ENCODE data around the gene GNB1.

The GNB1 gene

DNA sequence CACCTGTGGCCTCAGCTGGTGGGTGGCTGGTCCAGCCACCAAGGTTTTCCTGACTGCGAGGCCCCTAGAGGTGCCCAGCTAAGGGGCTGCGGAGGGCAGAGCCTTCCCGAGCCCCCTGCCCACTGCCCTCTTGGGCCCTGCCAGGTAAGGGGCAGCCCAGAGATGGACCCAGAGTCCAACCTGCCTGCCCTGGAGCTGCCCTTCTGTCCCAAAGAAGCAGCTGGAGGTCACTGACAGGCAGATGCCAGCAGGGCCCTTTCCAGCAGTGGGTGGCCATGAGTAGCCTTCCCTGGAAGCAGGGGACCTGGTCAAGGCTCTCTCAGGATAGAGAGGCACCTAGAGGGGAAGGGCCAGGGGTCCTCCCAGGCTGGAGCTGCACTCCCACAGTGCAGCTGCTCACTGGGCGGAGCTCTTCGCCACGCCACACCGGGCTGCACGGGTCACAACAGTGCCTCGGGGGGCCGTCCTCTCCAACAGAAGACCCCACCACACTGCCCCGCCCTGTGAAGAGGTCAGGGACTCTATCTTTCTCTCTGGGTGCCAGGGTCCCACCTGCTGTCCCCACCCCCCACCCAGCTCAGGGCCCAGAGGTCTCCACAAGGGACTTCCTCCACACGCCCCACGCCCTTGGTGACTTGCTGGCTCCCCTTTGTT, 10.9 kb upstream of the GNB1 start:
- no peak overlapping the region for H3K4me3 ChIP-seq (ENCODE audit: low read length)
- 81% methylated on average over 13 of the region's 13 CpGs for WGBS
- H3K9me3 ChIP-seq (ENCODE audit: insufficient read depth, low read depth, low read length), result 0 out of 2 replicates have a peak, but pooled peaks cover 4% of the 10 kb centered on the region
- no peak overlapping the region for H3K9ac ChIP-seq (ENCODE audit: low read depth, low read length)
- no peaks in the 10 kb centered on the region for H3K27me3 ChIP-seq (ENCODE audit: insufficient read depth, low read length)
- H3K27ac ChIP-seq (ENCODE audit: low read depth, low read length), result no peak overlapping the region
- no peaks in the 10 kb centered on the region for H3K4me1 ChIP-seq (ENCODE audit: insufficient read depth, low read length)
- no peaks in the 10 kb centered on the region for H3K36me3 ChIP-seq (ENCODE audit: insufficient read depth, low read length)

DNA sequence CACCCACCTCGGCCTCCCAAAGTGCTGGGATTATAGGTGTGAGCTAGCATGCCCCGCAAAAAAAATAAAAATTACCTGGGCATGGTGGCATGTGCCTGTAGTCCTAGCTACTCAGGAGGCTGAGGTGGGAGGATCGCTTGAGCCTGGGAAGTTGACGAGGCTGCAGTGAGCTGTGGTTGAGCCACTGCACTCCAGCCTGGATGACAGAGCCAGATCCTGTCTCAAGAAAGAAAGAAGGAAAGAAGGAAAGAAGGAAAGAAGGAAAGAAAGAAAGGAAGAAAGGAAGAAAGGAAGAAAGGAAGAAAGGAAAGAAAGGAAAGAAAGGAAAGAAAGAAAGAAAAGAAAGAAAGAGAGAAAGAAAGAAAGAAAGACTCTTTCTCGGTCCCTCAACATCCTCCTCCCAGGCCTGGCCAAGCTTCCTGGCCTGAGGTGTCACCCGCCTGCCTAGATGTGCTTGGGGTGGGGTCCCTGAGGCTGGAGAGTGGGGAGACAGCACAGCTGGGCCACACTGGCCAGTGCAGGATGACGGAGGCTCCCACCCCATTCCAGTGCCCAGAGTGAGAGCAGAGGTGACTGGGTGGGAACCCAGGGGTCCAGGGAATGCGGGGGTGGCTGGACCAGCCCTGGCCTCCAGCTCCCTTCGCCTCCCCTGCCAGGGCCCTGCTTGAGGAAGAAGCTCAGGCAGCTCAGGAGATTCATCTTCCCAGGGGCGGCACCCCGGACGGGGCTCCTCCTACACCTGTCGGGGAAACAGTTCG, 10.2 kb upstream of the GNB1 start:
- no peaks in the 10 kb centered on the region for H3K36me3 ChIP-seq (ENCODE audit: insufficient read depth, low read length)
- no peaks in the 10 kb centered on the region for H3K27me3 ChIP-seq (ENCODE audit: insufficient read depth, low read length)
- H3K27ac ChIP-seq (ENCODE audit: low read depth, low read length), result no peak overlapping the region
- H3K4me3 ChIP-seq (ENCODE audit: low read length), result no peak overlapping the region
- H3K4me1 ChIP-seq (ENCODE audit: insufficient read depth, low read length), result no peaks in the 10 kb centered on the region
- H3K9me3 ChIP-seq (ENCODE audit: insufficient read depth, low read depth, low read length), result 0 out of 2 replicates have a peak, but pooled peaks cover 4% of the 10 kb centered on the region
- no peak overlapping the region for H3K9ac ChIP-seq (ENCODE audit: low read depth, low read length)
- WGBS, result 91% methylated on average over 13 of the region's 14 CpGs

DNA sequence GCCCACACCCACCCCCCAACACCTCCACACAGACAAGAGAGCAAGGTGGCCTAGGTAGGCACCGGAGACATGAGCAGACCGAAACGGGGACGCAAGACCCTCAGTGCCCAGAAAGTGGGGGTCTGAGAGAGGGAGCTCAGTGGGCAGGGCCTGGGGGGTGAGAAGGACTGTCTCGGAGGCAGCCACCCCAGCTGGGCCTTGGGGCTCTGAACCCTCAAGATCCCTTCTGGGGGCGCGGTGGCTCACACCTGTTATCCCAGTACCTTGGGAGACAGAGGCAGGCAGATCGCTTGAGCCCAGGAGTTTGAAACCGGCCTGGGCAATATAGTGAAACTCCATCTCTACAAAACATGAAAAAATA, 9.1 kb upstream of the GNB1 start:
- Histone ChIP-seq H3K27me3 (ENCODE audit: insufficient read depth, low read length) (no peaks in the 10 kb centered on the region), H3K36me3 (ENCODE audit: insufficient read depth, low read length) (no peaks in the 10 kb centered on the region), H3K4me3 (ENCODE audit: low read length) (no peak overlapping the region), H3K4me1 (ENCODE audit: insufficient read depth, low read length) (peaks cover 4% of the 10 kb centered on the region), H3K9me3 (ENCODE audit: insufficient read depth, low read depth, low read length) (0 out of 2 replicates have a peak, but pooled peaks cover 4% of the 10 kb centered on the region), H3K27ac (ENCODE audit: low read depth, low read length) (no peak overlapping the region), H3K9ac (ENCODE audit: low read depth, low read length) (no peak overlapping the region)
- 94% methylated on average over 9 of the region's 9 CpGs for WGBS

DNA sequence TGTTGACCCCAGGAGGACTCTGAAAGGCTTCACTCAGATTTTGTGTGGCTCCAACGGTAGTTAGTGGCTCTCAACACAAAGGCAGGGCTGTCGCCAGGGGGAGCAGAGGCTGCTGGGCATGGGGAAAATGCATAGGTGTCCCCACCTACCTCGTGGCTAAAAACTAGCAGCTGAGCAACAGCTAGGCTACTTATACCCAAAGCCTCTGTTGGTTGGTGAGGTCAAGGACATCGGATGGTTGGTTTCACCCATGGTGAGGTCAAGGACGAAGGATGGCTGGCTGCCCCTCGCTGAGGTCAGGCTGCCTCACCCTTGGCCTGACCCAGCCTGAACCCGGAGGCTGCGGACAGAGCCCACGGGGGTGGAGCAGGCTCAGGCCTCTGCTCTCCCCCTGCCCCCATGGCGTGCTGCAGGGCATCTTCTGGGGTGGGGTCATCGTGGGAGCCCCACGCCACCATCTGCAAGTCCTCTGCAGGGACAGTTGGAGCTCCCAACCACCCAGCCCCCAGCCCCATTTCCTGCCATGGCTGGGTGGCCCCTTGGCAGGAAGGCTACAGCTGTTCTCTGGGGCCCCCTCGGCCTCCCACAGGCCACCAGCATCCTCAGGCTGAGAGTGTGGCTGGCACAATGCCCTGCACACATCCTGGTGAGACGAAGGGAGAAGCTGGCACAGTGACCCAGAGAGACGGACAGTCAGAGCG, 8.5 kb upstream of the GNB1 start:
- Histone ChIP-seq H3K36me3 (ENCODE audit: insufficient read depth, low read length) (no peaks in the 10 kb centered on the region), H3K9ac (ENCODE audit: low read depth, low read length) (no peak overlapping the region)

DNA sequence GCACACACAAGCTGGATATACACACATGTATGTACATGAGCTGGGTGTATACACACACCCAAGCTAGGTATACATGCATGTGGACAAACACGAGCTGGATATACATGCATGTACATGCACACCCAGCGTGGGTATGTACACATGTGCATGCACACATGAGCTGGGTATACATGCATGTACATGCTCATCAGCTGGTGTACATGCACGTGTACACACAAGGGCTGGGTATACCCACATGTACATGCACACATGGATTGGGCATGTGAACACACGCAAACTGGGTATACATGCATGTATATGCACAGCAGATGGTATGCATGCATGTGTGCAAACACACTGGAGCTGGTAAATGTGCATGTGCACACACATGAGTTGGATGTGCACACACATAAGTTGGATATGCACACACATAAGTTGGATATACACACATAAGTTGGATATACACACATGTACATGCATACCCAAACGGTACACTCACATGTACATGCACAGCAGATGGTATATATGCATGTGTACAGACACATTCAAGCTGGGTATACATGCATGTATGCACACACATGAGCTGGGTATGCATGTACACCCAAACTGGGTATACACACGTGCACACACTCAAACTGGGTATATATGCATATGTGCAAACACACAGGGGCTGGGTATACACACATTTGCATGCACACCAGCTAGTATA, 7.5 kb upstream of the GNB1 start:
- H3K4me1 ChIP-seq (ENCODE audit: insufficient read depth, low read length), result peaks cover 11% of the 10 kb centered on the region
- H3K9ac ChIP-seq (ENCODE audit: low read depth, low read length), result no peak overlapping the region
- no peak overlapping the region for H3K27ac ChIP-seq (ENCODE audit: low read depth, low read length)
- H3K9me3 ChIP-seq (ENCODE audit: insufficient read depth, low read depth, low read length), result 0 out of 2 replicates have a peak, but pooled peaks cover 4% of the 10 kb centered on the region
- no peak overlapping the region for H3K4me3 ChIP-seq (ENCODE audit: low read length)
- 95% methylated on average over 6 of the region's 6 CpGs for WGBS
- no peaks in the 10 kb centered on the region for H3K27me3 ChIP-seq (ENCODE audit: insufficient read depth, low read length)
- no peaks in the 10 kb centered on the region for H3K36me3 ChIP-seq (ENCODE audit: insufficient read depth, low read length)

More for the DNA sequence above, 8.5 kb upstream of the GNB1 start:
- Histone ChIP-seq H3K4me3 (ENCODE audit: low read length) (no peak overlapping the region), H3K27me3 (ENCODE audit: insufficient read depth, low read length) (no peaks in the 10 kb centered on the region), H3K9me3 (ENCODE audit: insufficient read depth, low read depth, low read length) (0 out of 2 replicates have a peak, but pooled peaks cover 4% of the 10 kb centered on the region), H3K4me1 (ENCODE audit: insufficient read depth, low read length) (peaks cover 9% of the 10 kb centered on the region), H3K27ac (ENCODE audit: low read depth, low read length) (no peak overlapping the region)
- WGBS, result 83% methylated on average over 16 of the region's 16 CpGs

DNA sequence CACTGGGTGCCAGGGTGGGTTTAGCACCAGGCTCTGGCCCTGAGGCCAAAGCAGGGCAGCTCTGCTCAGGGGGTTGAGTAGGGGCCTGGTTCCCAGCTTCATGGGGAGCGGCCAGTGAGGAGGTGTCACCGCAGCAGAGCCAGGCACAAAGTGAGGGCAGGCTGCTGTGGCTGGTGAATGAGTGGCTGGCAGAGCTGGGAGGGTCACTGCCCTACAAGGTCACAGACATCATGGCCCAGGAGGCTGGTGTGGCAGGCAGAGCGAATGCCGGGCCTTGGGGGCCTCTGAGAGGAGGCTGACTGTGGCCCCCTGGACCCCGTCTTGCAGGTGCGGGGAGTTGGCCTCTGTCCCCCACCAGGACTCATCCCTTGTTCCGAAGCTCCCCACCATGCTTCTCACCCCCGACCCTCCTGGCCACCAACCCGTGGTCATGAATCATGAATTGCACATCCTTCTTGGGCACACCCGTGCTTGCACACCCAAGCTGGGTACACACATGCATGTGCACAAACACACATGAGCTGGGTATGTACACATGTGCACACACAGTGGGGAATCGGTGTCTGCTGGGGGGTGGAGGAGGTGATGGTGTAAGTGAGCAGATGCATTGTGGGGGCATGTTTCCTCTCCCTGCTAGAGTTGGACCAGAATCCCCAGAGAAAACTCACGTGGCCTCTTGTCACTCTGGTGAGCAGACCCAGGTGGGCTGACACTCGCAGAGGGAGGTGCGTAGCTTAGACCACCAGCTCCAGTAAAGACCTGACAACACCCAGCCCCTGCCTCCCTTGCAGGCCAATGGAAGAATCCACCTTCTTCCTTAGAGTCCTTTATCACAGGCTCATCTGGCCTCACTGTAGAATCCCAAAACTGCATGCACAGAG, 4.8 kb upstream of the GNB1 start:
- Histone ChIP-seq H3K4me1 (ENCODE audit: insufficient read depth, low read length) (peaks cover 15% of the 10 kb centered on the region), H3K27me3 (ENCODE audit: insufficient read depth, low read length) (no peaks in the 10 kb centered on the region), H3K9me3 (ENCODE audit: insufficient read depth, low read depth, low read length) (no peaks in the 10 kb centered on the region), H3K36me3 (ENCODE audit: insufficient read depth, low read length) (no peaks in the 10 kb centered on the region), H3K9ac (ENCODE audit: low read depth, low read length) (no peak overlapping the region), H3K27ac (ENCODE audit: low read depth, low read length) (no peak overlapping the region), H3K4me3 (ENCODE audit: low read length) (no peak overlapping the region)
- 95% methylated on average over 14 of the region's 14 CpGs for WGBS

DNA sequence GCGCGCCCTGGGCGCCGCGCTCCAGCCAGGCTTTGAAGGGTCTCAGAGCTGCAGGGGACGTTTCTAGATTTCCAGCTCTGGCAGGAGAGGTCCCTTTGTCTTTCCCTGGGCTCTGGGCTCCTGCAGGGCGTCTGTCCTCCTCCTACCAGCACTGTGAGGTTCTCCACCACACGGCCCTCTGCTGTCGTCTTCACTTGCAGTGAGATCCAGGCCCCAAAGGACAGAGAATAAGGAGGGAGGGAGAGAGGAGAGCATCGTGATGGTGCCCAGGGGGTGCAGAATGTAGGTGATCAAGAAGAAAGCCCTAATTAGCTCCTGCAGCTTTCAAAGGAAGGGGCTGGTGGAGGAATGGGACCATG, 4.2 kb upstream of the GNB1 start:
- Histone ChIP-seq H3K4me3 (ENCODE audit: low read length) (no peak overlapping the region), H3K9me3 (ENCODE audit: insufficient read depth, low read depth, low read length) (no peaks in the 10 kb centered on the region), H3K9ac (ENCODE audit: low read depth, low read length) (no peak overlapping the region), H3K27ac (ENCODE audit: low read depth, low read length) (no peak overlapping the region), H3K27me3 (ENCODE audit: insufficient read depth, low read length) (no peaks in the 10 kb centered on the region), H3K36me3 (ENCODE audit: insufficient read depth, low read length) (no peaks in the 10 kb centered on the region), H3K4me1 (ENCODE audit: insufficient read depth, low read length) (peaks cover 15% of the 10 kb centered on the region)
- WGBS, result 54% methylated on average over 10 of the region's 10 CpGs

DNA sequence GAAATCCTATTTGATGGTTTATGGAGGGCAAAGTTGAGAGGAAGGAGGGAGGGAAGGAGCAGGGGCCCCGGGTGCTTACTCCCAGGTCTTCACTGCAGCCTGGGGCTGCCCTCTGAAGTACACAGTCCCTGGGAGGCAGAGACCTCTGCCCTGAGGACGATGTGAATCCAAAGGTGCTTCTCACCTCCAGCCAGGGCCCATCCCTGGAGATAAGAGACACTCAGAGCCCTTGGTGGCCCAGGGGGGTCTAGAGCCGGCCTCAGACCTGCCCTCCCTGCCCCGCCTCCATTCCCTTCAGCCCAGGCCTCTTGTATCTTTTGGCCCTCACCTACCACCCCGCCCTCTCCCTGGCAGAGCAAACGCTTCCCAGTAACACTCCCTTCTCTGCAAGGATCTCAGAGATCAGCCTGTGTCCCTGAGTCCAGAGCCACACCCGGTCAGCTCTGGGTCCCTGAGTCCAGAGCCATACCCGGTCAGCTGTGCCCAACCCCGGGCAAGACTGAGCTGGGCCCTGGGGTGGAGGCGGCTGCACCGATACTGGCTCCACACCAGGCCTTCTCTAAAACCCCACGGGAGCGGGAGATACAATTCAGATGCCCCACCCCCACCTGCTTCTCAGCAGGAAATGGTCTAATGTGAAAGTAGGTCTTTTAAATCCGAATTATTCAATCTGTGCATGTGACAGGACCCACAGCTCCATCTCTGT, 3.6 kb upstream of the GNB1 start:
- 47% methylated on average over 12 of the region's 14 CpGs for WGBS
- H3K27me3 ChIP-seq (ENCODE audit: insufficient read depth, low read length), result no peaks in the 10 kb centered on the region
- H3K9me3 ChIP-seq (ENCODE audit: insufficient read depth, low read depth, low read length), result no peaks in the 10 kb centered on the region
- H3K36me3 ChIP-seq (ENCODE audit: insufficient read depth, low read length), result no peaks in the 10 kb centered on the region
- no peak overlapping the region for H3K4me3 ChIP-seq (ENCODE audit: low read length)
- H3K27ac ChIP-seq (ENCODE audit: low read depth, low read length), result no peak overlapping the region
- peaks cover 15% of the 10 kb centered on the region for H3K4me1 ChIP-seq (ENCODE audit: insufficient read depth, low read length)
- no peak overlapping the region for H3K9ac ChIP-seq (ENCODE audit: low read depth, low read length)

DNA sequence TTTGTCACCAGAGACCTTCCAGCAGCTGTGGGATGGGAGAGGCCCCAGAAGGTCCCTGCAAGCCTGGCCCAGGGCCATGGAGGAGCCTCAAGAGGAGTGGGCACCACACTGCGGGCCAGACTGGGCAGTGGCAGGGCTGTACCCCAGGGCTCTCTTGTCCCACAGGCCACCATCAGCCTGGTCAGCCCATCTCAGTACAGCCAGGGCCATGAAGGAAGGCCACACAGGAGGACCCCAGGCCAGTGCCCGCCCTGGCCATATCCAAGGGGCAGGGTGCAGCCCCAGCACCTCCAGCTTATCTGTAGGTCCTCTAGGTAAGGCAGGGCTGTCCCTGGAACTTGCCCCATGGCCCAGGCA, 3.1 kb upstream of the GNB1 start:
- no peak overlapping the region for H3K27ac ChIP-seq (ENCODE audit: low read depth, low read length)
- peaks cover 18% of the 10 kb centered on the region for H3K4me1 ChIP-seq (ENCODE audit: insufficient read depth, low read length)
- H3K36me3 ChIP-seq (ENCODE audit: insufficient read depth, low read length), result no peaks in the 10 kb centered on the region
- no peaks in the 10 kb centered on the region for H3K9me3 ChIP-seq (ENCODE audit: insufficient read depth, low read depth, low read length)
- H3K4me3 ChIP-seq (ENCODE audit: low read length), result no peak overlapping the region
- no peak overlapping the region for H3K9ac ChIP-seq (ENCODE audit: low read depth, low read length)
- 98% methylated on average over 2 of the region's 2 CpGs for WGBS
- H3K27me3 ChIP-seq (ENCODE audit: insufficient read depth, low read length), result no peaks in the 10 kb centered on the region
